Activated B cell treated with CpG ODN at 0.5 μM for 24 hours (primary cell): ENCODE results near the gene METTL9. TPM values are rescaled to one million over a fixed set of nuclear protein-coding genes. Genes with fewer than 3 reads are reported as not detected.

Experiments
- ATAC-seq: fragments of 200-7000 bp; cut with Tn5 transposase; one replicate; pipeline ENCODE4 v1.10.0; 2021; ENCODE audit warnings: low read depth, mild to moderate bottlenecking, moderate library complexity
- CTCF ChIA-PET: fragments of 350-600 bp; sonication (Branson Sonifier 250); formaldehyde crosslinking; loops from one replicate; lab custom pipeline; 2021; ENCODE audit warnings: antibody characterized with exemption; lab: Charles Lee
- POLR2A ChIA-PET: fragments of 350-600 bp; sonication (Branson Sonifier 250); formaldehyde crosslinking; loops from one replicate; lab custom pipeline; 2021; ENCODE audit warnings: antibody characterized with exemption; lab: Charles Lee
- DNase-seq: peaks from one replicate; pipeline ENCODE4 v3.0.0; 2022
- H3K27ac Mint-ChIP-seq: one replicate; pipeline ENCODE4 v1.8.0; 2020; ENCODE audit warnings: mixed read lengths
- H3K27me3 Mint-ChIP-seq: one replicate; pipeline ENCODE4 v1.8.0; 2021; ENCODE audit warnings: mixed read lengths
- H3K36me3 Mint-ChIP-seq: one replicate; pipeline ENCODE4 v1.8.0; 2021; ENCODE audit warnings: low read depth, mixed read lengths
- H3K4me1 Mint-ChIP-seq: one replicate; pipeline ENCODE4 v1.8.0; 2021; ENCODE audit warnings: mixed read lengths
- H3K4me3 Mint-ChIP-seq: one replicate; pipeline ENCODE4 v1.8.0; 2020; ENCODE audit warnings: mild to moderate bottlenecking, mixed read lengths
- H3K9me3 Mint-ChIP-seq: one replicate; pipeline ENCODE4 v1.8.0; 2020; ENCODE audit warnings: mixed read lengths
- CTCF ChIP-seq: fragments of 200-600 bp; IDR thresholded peaks from one replicate; pipeline ENCODE4 v1.8.0; 2022; ENCODE audit warnings: antibody characterized with exemption, mild to moderate bottlenecking
- intact Hi-C: fragments of 100-400 bp; cut with micrococcal nuclease; formaldehyde crosslinking; loops from one replicate; pipeline ENCODE4 v1.15.1; 2024
- total RNA-seq: library from RNA; stranded (reverse); gene quantifications from 2 replicates; pipeline ENCODE4 v1.2.3, GENCODE V29; 2022

METTL9 gene
- total RNA-seq, 1 donor from 2014 or later, result 53.3 TPM

DNA sequence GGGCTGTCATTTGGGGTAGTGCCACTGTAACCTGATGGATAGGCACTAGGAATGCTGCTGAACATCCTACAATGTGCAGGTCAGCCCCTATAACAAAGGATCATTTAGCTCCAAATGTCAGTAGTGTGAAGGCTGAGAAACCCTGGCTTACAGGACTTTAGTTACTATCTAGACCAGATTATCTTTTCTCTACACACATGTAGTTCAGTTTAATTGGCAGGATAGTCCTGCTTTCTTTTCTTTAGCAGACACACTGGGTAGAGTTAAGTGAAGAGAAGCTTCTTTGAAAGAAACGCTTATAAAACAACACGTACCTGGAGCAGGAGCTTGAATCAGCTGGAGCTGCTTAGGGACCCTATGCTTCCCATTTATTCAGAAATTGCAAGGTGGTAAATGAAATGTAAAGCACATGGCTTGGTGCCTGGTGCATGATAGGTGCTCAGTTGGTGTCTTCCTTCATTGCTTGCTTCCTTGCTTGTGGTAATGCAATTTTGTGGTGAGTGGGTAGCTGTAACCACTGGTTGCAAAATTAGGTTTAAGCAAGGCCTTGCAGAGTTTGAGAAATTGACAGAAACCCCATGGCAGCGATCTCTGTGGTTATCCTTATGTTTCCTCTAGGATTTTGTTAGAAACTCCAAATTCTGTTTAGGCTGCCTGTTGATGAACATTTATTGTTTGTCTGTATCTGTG lies 9.4 kb downstream of the METTL9 start:
- ChIA-PET POLR2A (interaction anchor here (1.2 to 1.6 kb wide), 2 partner anchors 8 to 10 kb away, joined by 4 read pairs; partner anchors contain the start of gene METTL9), CTCF (interaction anchor here (1.2 to 1.4 kb wide), 2 partner anchors 30 to 100 kb away, joined by 3 read pairs; no protein-coding TSS in a partner anchor)
- intact Hi-C loops, result no loop called here
- no peak for DNase-seq
- Mint-ChIP-seq H3K27ac (no peak overlapping the region), H3K27me3 (no peaks in the 10 kb centered on the region), H3K9me3 (no peaks in the 10 kb centered on the region), H3K4me1 (peaks cover 47% of the 10 kb centered on the region), H3K4me3 (no peak overlapping the region), H3K36me3 (peaks cover 10% of the 10 kb centered on the region)
- TF ChIP-seq CTCF, result no peak
- ATAC-seq, result no peak

DNA sequence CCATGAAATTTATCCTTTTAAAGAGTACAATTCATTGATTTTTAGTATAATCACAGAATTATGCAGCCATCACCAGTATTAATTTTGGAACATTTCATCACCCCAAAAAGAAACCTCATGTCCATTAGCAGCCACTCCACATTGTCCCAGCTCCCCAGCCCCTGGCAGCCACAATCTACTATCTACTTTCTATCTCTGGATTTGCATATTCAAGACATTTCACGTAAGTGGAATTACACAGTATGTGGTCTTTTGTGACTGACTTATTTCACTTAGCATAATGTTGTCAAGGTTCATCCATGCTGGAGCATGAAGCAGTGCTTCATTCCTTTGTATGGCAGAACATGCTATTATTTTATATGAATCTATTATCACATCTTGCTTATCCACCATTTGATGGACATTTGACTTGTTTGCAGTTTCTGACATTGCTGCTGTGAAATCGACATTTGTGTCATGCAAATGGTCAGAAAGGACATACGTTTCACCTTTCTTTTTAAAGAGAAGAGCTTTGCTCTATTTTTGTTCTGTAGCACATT lies 10.7 kb downstream of the METTL9 start:
- H3K9me3 Mint-ChIP-seq, result no peaks in the 10 kb centered on the region
- intact Hi-C loops, result no loop called here
- no peak for ATAC-seq
- H3K4me3 Mint-ChIP-seq, result no peak overlapping the region
- H3K36me3 Mint-ChIP-seq, result peaks cover 17% of the 10 kb centered on the region
- POLR2A ChIA-PET, result no interaction called here
- peaks cover 46% of the 10 kb centered on the region for H3K4me1 Mint-ChIP-seq
- no peak overlapping the region for H3K27ac Mint-ChIP-seq
- no peak for TF ChIP-seq CTCF
- CTCF ChIA-PET, result no interaction called here
- no peaks in the 10 kb centered on the region for H3K27me3 Mint-ChIP-seq
- no peak for DNase-seq

- H3K9me3 Mint-ChIP-seq, result no peaks in the 10 kb centered on the region
- TF ChIP-seq CTCF, result no peak
- no peak for ATAC-seq
- no peak overlapping the region for H3K27ac Mint-ChIP-seq
- H3K27me3 Mint-ChIP-seq, result no peaks in the 10 kb centered on the region
- peaks cover 20% of the 10 kb centered on the region for H3K36me3 Mint-ChIP-seq
- POLR2A ChIA-PET, result no interaction called here
- CTCF ChIA-PET, result no interaction called here
- H3K4me1 Mint-ChIP-seq, result peaks cover 48% of the 10 kb centered on the region
- DNase-seq, result no peak
- intact Hi-C loops, result no loop called here
- no peak overlapping the region for H3K4me3 Mint-ChIP-seq
Observed at GRCh38 chr16:21610766-21611165, 11.4 kb downstream of the METTL9 start.

- ChIA-PET CTCF (no interaction called here), POLR2A (no interaction called here)
- Mint-ChIP-seq H3K9me3 (no peaks in the 10 kb centered on the region), H3K4me1 (peaks cover 52% of the 10 kb centered on the region), H3K36me3 (peaks cover 21% of the 10 kb centered on the region), H3K27ac (no peak overlapping the region), H3K4me3 (no peak overlapping the region), H3K27me3 (no peaks in the 10 kb centered on the region)
- intact Hi-C loops, result no loop called here
- DNase-seq (no peak), ATAC-seq (no peak)
- TF ChIP-seq CTCF, result no peak
Observed at GRCh38 chr16:21611198-21611555, 11.8 kb downstream of the METTL9 start.

DNA sequence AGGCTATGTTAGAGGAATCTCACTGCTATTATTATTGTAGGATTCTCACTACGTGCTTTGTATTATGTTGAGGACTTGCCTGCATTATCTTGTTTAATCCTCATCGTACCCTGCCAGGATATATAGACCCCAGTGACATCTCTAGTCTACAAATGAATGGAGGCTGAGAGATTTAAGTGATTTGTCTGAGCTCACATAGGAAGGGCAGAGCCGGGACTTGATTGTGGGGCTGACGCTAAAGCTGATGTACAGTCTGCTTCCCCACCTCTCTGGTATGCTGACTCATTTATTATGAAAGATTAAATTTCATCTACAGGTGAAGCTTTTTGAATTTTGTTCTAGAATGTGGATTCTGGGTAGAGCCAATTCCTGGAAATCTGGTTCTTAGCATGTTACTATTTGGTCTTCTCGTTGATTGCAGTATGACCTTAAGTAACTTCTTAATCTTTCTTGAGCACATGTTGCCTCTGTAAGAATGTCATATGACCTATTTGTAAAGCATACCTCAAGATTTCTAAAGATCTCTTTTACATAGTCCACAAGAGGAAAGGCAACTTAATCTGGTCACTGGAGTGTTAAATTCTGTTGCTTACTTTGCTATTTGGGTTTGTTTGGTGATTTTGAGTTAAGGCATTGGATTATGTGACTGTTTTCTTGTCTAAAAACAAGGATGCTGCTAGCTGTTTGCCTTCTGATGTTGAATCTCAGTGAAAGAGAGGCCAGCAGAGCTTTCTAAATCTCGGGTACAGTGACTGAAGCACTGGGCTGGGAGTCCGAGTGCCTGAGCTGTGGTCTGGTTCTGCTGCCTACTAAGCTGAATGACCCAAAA lies 12.4 kb downstream of the METTL9 start:
- peaks cover 52% of the 10 kb centered on the region for H3K4me1 Mint-ChIP-seq
- intact Hi-C loops, result no loop called here
- H3K4me3 Mint-ChIP-seq, result no peak overlapping the region
- ChIA-PET CTCF (no interaction called here), POLR2A (no interaction called here)
- ATAC-seq (no peak), DNase-seq (no peak)
- no peak overlapping the region for H3K27ac Mint-ChIP-seq
- H3K36me3 Mint-ChIP-seq, result peaks cover 21% of the 10 kb centered on the region
- no peak for TF ChIP-seq CTCF
- no peaks in the 10 kb centered on the region for H3K9me3 Mint-ChIP-seq
- no peaks in the 10 kb centered on the region for H3K27me3 Mint-ChIP-seq
